GM12878 (cell line): ENCODE data around the gene ARTN.

ENCODE experiments used
- ZSCAN29 ChIP-seq: fragments of 450-650 bp; IDR thresholded peaks from 2 replicates; pipeline ENCODE4 v1.6.1; 2017; ENCODE audit warnings: mild to moderate bottlenecking, moderate library complexity
- TF ChIP-seq, protein P1 (sequence below), 3 experiments: IDR thresholded peaks in 2 of 3; conservative IDR thresholded peaks in 1 of 3; 2 replicates each; pipeline ENCODE4 v1.5.1; 2011; ENCODE audit warnings: low read depth in 3 of 3, low read length in 3 of 3, mild to moderate bottlenecking in 3 of 3, control low read depth in 2 of 3, moderate library complexity in 2 of 3, inconsistent platforms in 1 of 3, mixed read lengths in 1 of 3; ENCODE audit not compliant: control insufficient read depth in 2 of 3, insufficient read depth in 1 of 3; ENCODE audit errors: extremely low read depth in 1 of 3

DNA sequence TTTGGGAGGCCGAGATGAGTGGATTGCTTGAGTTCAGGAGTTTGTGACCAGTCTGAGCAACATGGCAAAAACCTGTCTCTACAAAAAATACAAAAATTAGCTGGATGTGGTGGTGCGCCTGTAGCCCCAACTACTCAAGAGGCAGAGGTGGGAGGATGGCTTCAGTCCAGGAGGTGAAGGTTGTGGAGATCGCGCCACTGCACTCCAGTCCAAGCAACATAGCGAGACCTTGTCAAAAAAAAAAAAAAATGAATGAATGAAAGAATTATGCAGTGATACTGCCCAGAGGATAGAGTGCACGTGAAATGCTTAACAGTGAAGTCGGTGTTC, 35.8 kb downstream of the ARTN start:
- TF ChIP-seq, protein P1, sequence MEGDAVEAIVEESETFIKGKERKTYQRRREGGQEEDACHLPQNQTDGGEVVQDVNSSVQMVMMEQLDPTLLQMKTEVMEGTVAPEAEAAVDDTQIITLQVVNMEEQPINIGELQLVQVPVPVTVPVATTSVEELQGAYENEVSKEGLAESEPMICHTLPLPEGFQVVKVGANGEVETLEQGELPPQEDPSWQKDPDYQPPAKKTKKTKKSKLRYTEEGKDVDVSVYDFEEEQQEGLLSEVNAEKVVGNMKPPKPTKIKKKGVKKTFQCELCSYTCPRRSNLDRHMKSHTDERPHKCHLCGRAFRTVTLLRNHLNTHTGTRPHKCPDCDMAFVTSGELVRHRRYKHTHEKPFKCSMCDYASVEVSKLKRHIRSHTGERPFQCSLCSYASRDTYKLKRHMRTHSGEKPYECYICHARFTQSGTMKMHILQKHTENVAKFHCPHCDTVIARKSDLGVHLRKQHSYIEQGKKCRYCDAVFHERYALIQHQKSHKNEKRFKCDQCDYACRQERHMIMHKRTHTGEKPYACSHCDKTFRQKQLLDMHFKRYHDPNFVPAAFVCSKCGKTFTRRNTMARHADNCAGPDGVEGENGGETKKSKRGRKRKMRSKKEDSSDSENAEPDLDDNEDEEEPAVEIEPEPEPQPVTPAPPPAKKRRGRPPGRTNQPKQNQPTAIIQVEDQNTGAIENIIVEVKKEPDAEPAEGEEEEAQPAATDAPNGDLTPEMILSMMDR (IDR thresholded peaks at IDR 0.05 in 2 of 3, conservative IDR thresholded peaks at IDR 0.05 in 1 of 3; ENCODE audit: control insufficient read depth in 2 of 3, extremely low read depth in 1 of 3, insufficient read depth in 1 of 3, low read depth in 3 of 3, low read length in 3 of 3) = no peak
- no peak for TF ChIP-seq ZSCAN29
